GM18499 (cell line): ENCODE results near the gene TOMM40.
"Not testable (repeated sequence)": the region's sequence is repeated elsewhere in the genome, so short reads cannot be mapped to it uniquely, and the experiment has no call there.

Source experiments
- ATAC-seq: cut with Tn5 transposase; IDR thresholded peaks from one replicate; pipeline ENCODE4 v1.9.1; 2021; ENCODE audit warnings: moderate number of reproducible peaks; ENCODE audit not compliant: insufficient read depth, unreplicated experiment

Gene TOMM40

GRCh38 chr19:44891016-44891882 is at the start of gene TOMM40:
Gene TOMM40, plus strand, starts transcription at chr19:44891254. Its CDS starts 162 bp downstream, at chr19:44891416.
- ATAC-seq = peak; percentile 59

- ATAC-seq = no peak
These were observed 45.8 kb upstream of the TOMM40 start for GRCh38 chr19:44845286-44845611.

- ATAC-seq = no peak
These were observed 45.2 kb upstream of the TOMM40 start, which contains the start of gene NECTIN2 for GRCh38 chr19:44845612-44846454. Gene NECTIN2, plus strand, starts transcription at chr19:44846297. Its CDS starts 229 bp downstream, at chr19:44846526.

DNA sequence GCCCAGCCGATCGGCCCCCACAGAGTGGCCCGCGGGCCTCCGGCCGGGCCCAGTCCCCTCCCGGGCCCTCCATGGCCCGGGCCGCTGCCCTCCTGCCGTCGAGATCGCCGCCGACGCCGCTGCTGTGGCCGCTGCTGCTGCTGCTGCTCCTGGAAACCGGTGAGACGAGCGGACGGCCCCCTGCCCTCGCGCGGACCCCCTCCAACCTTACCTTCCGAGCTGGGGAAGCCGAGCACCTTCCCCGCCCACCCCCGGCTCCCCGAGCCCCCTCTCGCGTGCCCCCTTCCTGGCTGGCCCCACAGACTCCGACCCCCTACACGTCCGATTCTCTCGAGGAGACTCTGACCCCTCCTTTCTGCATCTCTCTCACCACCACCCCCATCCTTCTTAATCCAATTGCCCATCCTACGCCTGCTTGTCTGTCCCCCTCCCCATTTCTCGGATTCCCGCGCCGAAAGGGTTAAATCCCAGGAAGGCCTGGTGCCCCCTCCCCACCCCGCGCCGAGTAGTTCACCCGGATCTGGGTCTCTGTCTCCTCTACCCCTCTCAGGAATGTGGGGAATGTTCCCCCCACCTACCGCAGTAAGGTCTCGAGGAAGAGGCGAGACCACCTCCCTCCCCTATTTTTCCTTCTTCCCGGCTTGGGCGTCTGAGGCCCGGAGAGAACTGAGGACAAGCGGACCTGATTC is 44.5 kb upstream of the TOMM40 start:
- no peak for ATAC-seq

GRCh38 chr19:44847144-44848035 is 43.7 kb upstream of the TOMM40 start:
- ATAC-seq = no peak

- ATAC-seq = no peak
These were observed 42.8 kb upstream of the TOMM40 start for GRCh38 chr19:44848036-44848811.

DNA sequence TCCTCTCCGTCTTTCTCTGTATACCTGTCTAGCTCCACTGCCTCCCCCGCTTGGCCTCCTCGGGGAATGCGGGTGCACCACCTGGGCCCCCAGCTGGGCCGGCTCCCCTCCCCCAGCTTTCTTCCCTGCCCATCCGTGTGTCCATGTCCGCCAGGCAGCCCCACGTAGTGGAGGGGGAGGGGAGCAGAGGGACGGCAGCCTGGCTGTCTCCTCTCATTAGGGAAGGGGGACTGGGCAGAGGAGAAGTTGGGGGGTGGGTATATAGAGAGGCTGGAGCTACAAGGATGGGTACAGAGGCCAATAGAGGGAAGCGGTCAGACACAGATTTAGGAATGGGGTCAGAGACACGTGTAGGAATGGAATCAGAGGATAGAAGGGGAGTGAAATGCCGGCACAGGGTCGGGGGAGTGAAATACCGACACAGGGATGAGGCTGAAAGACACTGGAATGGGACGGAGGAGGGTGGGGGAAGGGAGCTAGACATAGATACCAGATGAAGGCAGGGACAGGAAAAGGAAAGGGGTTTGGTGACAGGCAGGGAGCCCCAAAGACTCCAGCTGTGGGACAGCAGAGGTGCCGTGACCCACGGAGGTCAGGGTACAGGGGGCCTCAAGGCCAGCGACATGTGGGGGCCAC is 42.1 kb upstream of the TOMM40 start:
- no peak for ATAC-seq

DNA sequence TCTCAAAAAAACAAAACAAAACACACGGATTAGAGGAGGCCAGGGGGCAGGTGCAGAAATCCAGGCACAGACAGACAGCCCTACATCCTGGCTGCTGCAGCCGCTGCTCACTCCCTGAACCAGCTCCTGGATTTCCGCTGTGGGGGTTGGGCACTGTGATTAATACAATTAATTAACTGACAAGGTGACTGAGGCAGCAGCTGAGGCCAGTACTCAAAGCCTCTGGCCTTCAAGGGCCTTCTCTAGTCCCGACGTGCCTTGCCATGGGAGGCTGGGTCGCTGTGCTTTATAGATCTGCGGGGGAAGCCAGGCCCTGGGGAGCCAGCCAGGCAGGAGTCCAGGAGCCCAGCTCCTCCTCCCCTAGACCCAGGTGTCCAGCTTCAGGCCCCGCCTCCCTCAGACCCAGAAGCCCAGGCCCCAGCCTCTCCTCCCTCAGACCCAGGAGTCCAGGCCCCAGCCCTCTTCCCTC is 40.4 kb upstream of the TOMM40 start:
- ATAC-seq = no peak

DNA sequence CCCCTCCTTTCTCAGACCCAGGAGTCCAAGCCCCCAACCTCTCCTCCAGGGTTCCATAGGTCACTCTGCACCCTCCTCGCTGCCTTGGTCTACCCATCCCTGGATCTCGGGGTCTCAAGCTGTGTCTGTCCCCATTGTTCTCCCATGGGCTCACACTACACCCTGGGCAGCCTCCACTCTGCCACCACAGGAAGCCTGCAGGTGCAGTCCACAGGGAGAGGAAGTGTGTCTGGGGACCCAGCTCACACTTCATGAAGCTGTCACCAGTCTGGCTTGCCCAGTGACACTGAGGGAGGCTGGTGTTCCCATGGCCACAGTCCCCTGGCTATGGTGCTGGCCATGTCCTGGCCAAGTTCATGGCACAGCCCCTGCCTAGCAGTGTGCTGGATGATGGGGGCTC is 39.6 kb upstream of the TOMM40 start:
- ATAC-seq = no peak

GRCh38 chr19:44855606-44856005 is 35.4 kb upstream of the TOMM40 start:
- no peak for ATAC-seq

DNA sequence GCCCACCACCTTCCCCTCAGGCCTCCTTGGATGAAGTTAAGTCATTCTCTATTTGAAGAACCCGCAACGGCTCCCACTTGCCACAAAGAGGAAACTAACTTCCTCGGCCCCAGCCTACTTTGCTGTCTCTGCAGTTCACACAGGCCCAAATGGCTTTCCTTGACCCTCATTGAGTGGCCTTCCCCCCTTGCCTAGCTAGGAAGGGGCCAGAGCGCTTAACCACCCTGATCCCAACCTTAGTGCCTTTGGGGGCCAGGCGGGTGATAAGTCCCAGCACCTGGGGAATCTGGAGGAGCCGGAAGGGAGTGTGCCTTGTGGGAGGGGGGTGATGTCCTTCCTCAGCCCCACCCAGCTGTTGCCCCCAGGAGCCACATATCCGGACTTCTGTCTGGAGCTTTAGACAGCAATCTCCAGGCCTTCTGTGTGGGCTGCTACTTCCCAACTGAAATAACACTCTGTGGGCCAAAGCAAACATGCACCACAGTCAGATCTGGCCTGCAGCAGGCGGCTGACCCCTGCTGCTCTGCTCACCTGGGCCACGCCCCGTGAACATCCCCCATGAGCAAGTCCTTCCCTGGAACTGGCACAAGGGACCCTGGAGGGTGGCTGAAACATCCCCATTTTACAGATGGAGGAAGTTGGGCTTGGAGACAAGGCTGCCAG is 34.5 kb upstream of the TOMM40 start:
- ATAC-seq = no peak

GRCh38 chr19:44857837-44858236 is 33.2 kb upstream of the TOMM40 start:
- ATAC-seq = no peak

DNA sequence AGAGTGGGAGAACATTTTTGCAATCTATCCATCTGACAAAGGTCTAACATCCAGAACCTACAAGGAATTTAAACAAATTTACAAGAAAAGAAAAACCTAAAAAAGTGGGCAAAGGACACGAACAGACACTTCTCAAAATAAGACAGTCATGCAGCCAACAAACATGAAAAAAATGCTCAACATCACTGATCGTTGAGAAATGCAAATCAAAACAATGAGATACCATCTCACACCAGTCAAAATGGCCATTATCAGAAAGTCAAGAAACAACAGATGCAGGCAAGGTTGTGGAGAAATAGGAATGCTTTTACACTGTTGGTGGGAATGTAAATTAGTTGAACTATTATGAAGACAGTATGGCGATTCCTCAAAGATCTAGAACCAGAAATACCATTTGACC is 29.5 kb upstream of the TOMM40 start:
- not testable (repeated sequence) for ATAC-seq

GRCh38 chr19:44863990-44864389 is 27.1 kb upstream of the TOMM40 start:
- ATAC-seq = no peak

DNA sequence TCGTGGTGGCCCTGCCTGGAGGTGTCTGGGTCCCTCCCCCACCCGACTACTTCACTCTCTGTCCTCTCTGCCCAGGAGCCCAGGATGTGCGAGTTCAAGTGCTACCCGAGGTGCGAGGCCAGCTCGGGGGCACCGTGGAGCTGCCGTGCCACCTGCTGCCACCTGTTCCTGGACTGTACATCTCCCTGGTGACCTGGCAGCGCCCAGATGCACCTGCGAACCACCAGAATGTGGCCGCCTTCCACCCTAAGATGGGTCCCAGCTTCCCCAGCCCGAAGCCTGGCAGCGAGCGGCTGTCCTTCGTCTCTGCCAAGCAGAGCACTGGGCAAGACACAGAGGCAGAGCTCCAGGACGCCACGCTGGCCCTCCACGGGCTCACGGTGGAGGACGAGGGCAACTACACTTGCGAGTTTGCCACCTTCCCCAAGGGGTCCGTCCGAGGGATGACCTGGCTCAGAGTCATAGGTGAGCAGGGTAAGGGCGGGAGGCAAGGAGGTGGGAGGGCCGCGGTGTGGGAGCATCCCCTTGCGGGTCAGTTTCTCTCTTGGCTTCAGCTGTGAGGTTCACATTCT is 25.8 kb upstream of the TOMM40 start:
- no peak for ATAC-seq

DNA sequence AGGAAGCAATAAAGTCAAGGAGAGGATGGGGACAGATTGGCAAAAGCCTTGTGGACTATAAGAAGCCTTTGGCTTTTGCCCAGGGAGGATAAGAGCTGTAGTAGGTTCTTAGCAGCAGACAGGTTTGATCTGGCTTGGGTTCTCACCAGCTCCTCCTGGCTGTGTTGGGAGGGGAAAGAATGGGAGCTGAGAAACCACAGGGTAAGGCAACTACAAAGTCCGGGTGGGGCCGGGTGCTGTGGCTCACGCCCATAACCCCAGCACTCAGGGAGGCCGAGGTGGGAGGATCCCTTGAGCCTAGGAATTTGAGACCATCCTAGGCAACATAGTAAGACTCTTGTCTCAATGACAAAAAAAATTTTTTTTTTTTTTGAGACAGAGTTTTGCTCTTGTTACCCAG is 24.4 kb upstream of the TOMM40 start:
- ATAC-seq = no peak

DNA sequence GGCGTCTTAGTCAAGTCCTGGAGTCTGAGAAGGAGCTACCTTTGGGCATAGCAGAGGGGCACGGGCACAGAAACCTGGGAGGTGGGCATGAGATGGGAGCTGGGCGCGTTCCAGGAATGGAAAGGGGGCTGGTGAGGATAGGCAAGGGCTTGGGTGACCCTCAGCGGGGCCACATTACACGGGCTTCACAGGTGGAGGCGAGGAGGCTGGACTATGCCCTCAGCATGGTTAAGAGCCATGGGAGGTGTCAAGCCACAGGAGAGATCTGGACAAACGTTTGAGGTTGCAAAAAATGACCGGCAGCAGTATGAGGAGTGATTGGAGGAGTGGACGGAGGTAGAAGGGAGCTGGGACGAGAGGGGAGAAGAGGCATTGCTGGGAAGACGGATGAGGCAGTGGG is 23.5 kb upstream of the TOMM40 start:
- no peak for ATAC-seq
